ENCODE results near the gene LNX2. TPM values are rescaled to one million over a fixed set of nuclear protein-coding genes. Genes with fewer than 3 reads are reported as not detected.
A peak's percentile ranks its signal among the peaks of the same experiment; 100 is the strongest.

LNX2 gene
- total RNA-seq, 6 experiments from 2014 or later, result 3.9 to 5.3 (median 5.2) TPM

DNA sequence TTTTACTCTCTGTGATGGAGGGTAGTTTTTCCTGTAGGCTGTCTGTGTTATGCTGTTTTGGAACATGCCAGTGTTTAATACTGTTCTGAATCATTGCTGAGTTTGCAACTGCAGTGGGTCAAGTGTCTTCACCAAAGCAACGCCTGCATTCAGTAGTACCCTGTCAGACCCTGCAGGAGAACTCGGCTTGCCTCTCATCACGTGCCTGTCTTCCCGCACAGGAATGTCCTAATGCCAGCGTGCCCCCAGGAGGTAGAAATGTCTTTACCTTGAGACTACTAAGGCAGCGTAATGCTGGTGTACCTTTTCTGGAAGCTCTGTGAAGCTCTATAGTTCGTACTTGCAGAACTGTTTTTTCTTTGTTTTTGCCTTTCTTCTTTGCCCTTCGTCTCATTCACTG lies 43.6 kb upstream of the LNX2 start:
- no peaks in the 10 kb centered on the region for H3K27me3 Mint-ChIP-seq (ENCODE audit: insufficient read depth)
- H3K36me3 Mint-ChIP-seq (ENCODE audit: low read depth), result peaks cover 9% of the 10 kb centered on the region
- no peaks in the 10 kb centered on the region for H3K9me3 Mint-ChIP-seq
- no peak overlapping the region for H3K4me3 Mint-ChIP-seq
- peaks cover 7% of the 10 kb centered on the region for H3K4me1 Mint-ChIP-seq (ENCODE audit: low read depth)
- TF ChIP-seq, protein P1, sequence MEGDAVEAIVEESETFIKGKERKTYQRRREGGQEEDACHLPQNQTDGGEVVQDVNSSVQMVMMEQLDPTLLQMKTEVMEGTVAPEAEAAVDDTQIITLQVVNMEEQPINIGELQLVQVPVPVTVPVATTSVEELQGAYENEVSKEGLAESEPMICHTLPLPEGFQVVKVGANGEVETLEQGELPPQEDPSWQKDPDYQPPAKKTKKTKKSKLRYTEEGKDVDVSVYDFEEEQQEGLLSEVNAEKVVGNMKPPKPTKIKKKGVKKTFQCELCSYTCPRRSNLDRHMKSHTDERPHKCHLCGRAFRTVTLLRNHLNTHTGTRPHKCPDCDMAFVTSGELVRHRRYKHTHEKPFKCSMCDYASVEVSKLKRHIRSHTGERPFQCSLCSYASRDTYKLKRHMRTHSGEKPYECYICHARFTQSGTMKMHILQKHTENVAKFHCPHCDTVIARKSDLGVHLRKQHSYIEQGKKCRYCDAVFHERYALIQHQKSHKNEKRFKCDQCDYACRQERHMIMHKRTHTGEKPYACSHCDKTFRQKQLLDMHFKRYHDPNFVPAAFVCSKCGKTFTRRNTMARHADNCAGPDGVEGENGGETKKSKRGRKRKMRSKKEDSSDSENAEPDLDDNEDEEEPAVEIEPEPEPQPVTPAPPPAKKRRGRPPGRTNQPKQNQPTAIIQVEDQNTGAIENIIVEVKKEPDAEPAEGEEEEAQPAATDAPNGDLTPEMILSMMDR (IDR thresholded peaks at IDR 0.05), result no peak
- no peak overlapping the region for H3K27ac Mint-ChIP-seq
- no peak for DNase-seq

DNA sequence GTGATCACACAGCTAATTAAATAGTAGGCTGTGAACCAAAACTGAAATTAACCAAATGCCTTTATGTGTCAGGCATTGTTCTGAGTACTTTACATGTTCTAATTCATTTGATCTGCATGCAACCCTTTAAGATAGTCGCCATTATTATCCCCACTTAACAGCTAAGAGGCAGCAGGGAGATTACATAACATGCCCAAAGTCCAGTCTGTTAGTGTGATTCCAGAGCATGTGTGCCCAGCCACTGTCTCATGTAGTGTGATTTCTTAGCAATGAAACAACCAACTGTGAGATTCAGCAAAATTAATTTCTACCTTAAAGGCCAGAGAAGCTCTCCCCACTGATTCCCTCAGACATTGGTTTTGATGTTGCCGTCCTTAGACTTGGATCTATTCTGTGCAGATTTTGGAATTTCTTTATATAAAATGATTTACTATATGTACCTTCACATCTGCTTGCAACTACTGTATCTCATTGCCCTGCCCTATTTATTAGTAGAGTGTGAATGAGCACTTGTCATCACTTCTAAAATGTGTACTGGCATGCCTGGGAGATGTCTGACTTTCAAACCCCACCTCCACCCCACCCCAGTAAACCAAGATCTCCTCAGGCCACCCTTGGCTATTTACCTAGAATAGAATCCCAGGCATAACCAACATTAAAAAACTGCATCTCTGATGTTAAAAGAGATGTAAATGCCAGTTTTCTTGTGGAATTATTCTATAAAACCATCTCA lies 42.6 kb upstream of the LNX2 start:
- Mint-ChIP-seq H3K4me3 (no peak overlapping the region), H3K27ac (no peak overlapping the region), H3K4me1 (ENCODE audit: low read depth) (peaks cover 18% of the 10 kb centered on the region), H3K36me3 (ENCODE audit: low read depth) (peaks cover 9% of the 10 kb centered on the region), H3K27me3 (ENCODE audit: insufficient read depth) (no peaks in the 10 kb centered on the region), H3K9me3 (no peaks in the 10 kb centered on the region)
- no peak for DNase-seq
- TF ChIP-seq, protein P1 (IDR thresholded peaks at IDR 0.05), result no peak

DNA sequence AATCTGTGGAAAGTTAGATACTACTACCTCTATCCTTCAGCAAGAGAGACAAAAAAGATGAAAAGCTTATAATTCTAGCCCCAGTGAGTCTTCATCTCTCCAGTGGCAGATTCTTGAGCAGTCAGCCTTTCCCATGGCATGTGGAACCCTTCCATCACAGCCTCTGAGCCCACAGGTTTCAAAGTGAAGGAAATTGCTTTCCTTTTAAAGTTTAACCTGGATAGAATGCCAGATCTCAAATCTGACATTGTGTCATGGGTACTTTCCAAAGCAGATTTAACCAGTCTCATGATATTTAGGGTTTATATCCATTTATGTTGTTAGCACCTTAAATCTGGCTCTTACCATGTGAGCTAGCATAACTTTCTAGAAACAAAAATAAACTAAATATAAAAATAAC lies 40.7 kb upstream of the LNX2 start:
- TF ChIP-seq, protein P1 (IDR thresholded peaks at IDR 0.05), result no peak
- Mint-ChIP-seq H3K9me3 (no peaks in the 10 kb centered on the region), H3K27ac (no peak overlapping the region), H3K27me3 (ENCODE audit: insufficient read depth) (no peaks in the 10 kb centered on the region), H3K36me3 (ENCODE audit: low read depth) (peaks cover 5% of the 10 kb centered on the region), H3K4me1 (ENCODE audit: low read depth) (peaks cover 27% of the 10 kb centered on the region), H3K4me3 (no peak overlapping the region)
- DNase-seq, result no peak

DNA sequence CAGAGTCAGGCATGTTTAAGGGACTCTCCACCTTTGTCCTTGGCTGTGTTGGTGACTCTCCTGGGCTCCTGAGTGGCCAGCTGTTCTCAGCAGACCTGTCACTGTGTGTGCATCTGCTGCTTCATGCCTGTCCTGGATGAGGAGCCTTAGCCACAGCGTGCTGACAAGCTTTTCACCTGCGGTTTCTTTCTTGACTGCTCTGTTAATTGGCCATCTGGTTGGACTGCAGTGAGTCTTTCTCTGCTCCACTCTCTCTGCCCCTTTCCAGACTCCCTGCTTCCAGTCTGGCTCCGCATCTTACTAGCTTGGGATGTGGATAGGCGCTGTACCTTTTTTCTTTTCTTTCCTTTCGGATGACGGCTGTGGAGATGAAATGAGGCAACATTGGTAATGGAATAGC lies 40.2 kb upstream of the LNX2 start:
- TF ChIP-seq, protein P1 (IDR thresholded peaks at IDR 0.05), result no peak
- H3K27ac Mint-ChIP-seq, result no peak overlapping the region
- DNase-seq, result no peak
- no peaks in the 10 kb centered on the region for H3K27me3 Mint-ChIP-seq (ENCODE audit: insufficient read depth)
- H3K36me3 Mint-ChIP-seq (ENCODE audit: low read depth), result peaks cover 4% of the 10 kb centered on the region
- H3K9me3 Mint-ChIP-seq, result no peaks in the 10 kb centered on the region
- no peak overlapping the region for H3K4me3 Mint-ChIP-seq
- H3K4me1 Mint-ChIP-seq (ENCODE audit: low read depth), result peaks cover 27% of the 10 kb centered on the region

DNA sequence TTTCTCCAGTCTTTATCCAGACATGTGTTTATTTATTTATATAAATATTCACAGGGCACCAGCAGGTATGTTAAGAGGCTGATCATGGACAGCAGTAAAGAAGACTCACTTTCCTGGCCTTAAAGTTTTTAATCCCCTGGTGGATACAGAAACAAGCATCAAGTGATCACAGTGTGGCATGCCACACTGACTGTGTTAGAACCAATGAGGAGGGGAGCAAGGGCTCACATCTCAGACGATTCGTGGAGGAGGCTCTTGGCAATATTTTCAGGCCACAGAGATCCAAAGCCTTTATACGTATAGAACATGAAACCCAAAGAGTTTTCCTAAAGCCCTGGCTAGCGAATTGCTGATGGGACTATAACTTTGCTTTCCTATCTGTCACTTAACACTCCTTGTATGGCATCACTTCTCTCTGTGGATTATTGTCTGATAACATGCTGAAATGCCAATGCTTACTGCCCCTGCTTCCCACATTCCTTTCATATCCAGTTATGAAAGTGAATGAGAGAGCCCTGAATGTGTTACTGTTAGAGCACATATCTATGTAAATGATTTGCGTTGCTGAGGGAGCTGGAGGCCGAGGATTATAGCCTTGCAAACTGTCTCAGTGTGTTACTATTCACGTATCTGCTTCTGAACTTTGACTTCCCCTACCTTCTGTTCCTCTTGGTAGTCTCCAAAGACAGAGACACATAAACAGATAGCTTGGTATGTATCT lies 39.0 kb upstream of the LNX2 start:
- TF ChIP-seq, protein P1 (IDR thresholded peaks at IDR 0.05), result no peak
- no peak for DNase-seq
- peaks cover 27% of the 10 kb centered on the region for H3K4me1 Mint-ChIP-seq (ENCODE audit: low read depth)
- H3K9me3 Mint-ChIP-seq, result no peaks in the 10 kb centered on the region
- no peaks in the 10 kb centered on the region for H3K27me3 Mint-ChIP-seq (ENCODE audit: insufficient read depth)
- H3K36me3 Mint-ChIP-seq (ENCODE audit: low read depth), result no peaks in the 10 kb centered on the region; the same call in 1 of the 2 replicates
- peak overlapping the region; percentile 54; the same call in 1 of the 2 replicates for H3K27ac Mint-ChIP-seq
- H3K4me3 Mint-ChIP-seq, result no peak overlapping the region

Data from HFFc6 (cell line).